Activated T-helper 2 cell treated with anti-CD3 and anti-CD28 coated beads, Interferon-gamma antibody, Interleukin-2, Interleukin-4, amounts not matched to agents 10 μg/mL and 5 μg/mL and 100 μg/mL, durations not matched to agents 14 hours and 24 hours and 36 hours (primary cell): ENCODE data around the gene PRPF6. TPM values are rescaled to one million over a fixed set of nuclear protein-coding genes. Genes with fewer than 3 reads are reported as not detected.
A peak's percentile ranks its signal among the peaks of the same experiment; 100 is the strongest.

Experiments
- DNase-seq: peaks from one replicate; pipeline ENCODE4 v3.0.0; 2021; ENCODE audit warnings: low spot score
- H3K27ac Mint-ChIP-seq: one replicate; pipeline ENCODE4 v1.8.0; 2021; ENCODE audit warnings: mixed read lengths
- H3K27me3 Mint-ChIP-seq: one replicate; pipeline ENCODE4 v1.8.0; 2021; ENCODE audit warnings: low read depth, mixed read lengths
- H3K36me3 Mint-ChIP-seq: one replicate; pipeline ENCODE4 v1.8.0; 2021; ENCODE audit warnings: low read depth, mixed read lengths
- H3K4me1 Mint-ChIP-seq: one replicate; pipeline ENCODE4 v1.8.0; 2021; ENCODE audit warnings: low read depth, mixed read lengths
- H3K4me3 Mint-ChIP-seq: one replicate; pipeline ENCODE4 v1.8.0; 2021; ENCODE audit warnings: low read depth, mild to moderate bottlenecking, moderate library complexity, mixed read lengths
- H3K9me3 Mint-ChIP-seq: one replicate; pipeline ENCODE4 v1.8.0; 2021; ENCODE audit warnings: mixed read lengths
- intact Hi-C: fragments of 100-400 bp; cut with micrococcal nuclease; formaldehyde crosslinking; loops from one replicate; pipeline ENCODE4 v1.15.1; 2023
- total RNA-seq: library from RNA; stranded (reverse); gene quantifications from 2 replicates; pipeline ENCODE4 v1.2.3, GENCODE V29; 2022

Gene PRPF6
- total RNA-seq, 1 donor from 2014 or later, result 70.3 TPM

DNA sequence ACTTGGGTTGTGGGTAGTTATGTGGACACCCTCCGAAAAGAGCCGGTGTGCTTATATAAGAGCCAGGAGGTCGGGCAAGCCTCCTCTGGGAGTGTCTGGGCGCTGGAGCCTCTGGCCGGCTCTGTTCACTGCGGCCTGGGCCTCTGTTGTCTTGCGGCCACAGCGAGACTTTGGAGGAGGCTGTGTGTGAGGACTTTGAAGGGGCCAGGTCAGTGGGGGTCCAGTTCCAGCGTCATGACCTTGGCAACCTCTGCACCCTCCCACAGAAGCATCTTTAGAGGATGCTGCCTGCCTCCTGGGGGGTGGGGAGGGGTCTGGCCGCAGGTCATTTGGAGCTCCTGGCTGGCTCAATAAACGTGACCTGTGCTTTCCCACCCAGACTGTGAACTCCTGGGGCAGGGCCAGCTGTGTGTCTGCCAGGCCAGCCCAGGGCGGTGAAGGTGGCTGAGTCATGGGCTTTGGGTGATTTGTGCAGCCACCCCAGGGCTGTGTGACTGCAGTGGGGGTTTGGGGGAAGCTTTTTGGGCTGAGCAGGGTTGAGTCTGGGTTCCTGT is 83.3 kb downstream of the PRPF6 start:
- Mint-ChIP-seq H3K27ac (peak overlapping the region; percentile 88), H3K9me3 (no peaks in the 10 kb centered on the region), H3K4me1 (peaks cover 45% of the 10 kb centered on the region), H3K27me3 (no peaks in the 10 kb centered on the region), H3K36me3 (no peaks in the 10 kb centered on the region), H3K4me3 (peak overlapping the region; percentile 89)
- intact Hi-C loops, result loop anchor here (10.0 kb wide), 1 partner anchor 429 kb away; no protein-coding TSS in a partner anchor
- DNase-seq, result no peak

DNA sequence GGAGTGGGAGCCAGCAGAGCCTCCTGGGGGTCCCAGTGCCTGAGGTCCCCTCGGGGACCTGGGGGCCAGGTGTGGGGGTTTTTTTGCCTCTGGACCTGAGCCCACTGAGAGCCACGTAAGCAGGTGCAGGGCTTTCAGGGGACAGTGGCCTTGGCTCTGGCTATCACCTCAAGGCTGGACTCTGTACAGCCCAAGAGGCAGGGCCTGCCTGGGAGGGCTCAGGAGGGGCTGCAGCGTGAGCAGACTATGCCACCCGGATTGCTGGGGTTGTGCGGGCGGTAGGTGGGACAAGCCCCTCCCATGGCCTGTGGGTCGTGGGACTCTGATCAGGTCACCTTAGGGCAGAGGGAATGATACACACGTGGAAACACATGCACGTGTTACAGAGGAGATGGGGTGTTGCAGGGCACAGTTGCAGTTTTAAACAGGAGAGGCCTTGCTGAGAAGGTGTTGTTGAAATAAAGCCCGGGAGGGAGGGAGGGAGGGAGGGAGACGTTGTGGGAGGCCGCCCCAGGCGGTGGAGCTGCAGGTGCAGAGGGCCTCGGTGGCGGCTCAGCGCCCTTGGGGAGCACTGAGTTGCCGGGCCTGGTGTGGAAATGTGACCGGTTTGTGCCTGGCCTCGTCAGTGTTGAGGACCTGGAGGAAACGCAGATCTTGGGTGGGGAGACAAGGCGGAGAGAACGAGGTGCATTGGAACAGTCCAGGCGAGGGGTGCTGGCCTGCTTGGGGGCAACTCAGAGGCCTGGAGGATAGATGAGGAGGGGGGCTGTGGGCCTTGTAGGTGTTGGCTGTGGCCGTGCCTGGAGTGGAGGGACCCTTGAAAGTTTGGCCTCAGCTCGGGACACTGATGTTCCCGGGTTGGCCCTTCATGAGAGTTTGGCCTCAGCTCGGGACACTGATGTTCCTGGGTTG is 84.4 kb downstream of the PRPF6 start:
- Mint-ChIP-seq H3K27me3 (no peaks in the 10 kb centered on the region), H3K4me1 (peaks cover 45% of the 10 kb centered on the region), H3K27ac (peak overlapping the region; percentile 94), H3K36me3 (no peaks in the 10 kb centered on the region), H3K4me3 (peak overlapping the region; percentile 71), H3K9me3 (no peaks in the 10 kb centered on the region)
- DNase-seq, result peak; percentile 32
- intact Hi-C loops, result loop anchor here (10.0 kb wide), 1 partner anchor 431 kb away; no protein-coding TSS in a partner anchor

DNA sequence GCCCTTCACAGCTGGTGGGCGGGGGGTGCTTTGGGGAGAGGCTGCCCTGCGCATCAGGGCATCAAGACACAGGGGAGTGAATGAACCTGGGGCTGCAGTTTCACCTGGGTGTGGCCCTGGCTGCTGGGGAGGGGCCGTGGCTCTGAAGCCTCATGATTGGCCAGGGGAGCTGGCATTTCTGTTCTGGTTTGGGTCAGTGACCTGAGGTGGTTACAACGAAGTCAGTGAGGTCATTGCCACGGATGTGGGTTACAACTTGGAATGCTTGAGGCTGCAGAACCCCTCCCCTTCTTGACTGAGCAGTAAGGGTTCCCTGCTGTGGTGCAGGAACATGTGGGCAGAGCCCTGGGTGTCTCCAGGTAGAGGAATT is 85.0 kb downstream of the PRPF6 start:
- no peaks in the 10 kb centered on the region for H3K27me3 Mint-ChIP-seq
- no peaks in the 10 kb centered on the region for H3K36me3 Mint-ChIP-seq
- H3K4me3 Mint-ChIP-seq, result peak overlapping the region; percentile 71
- intact Hi-C loops, result loop anchor here (1.0 to 10.0 kb wide), 2 partner anchors 11 to 431 kb away; no protein-coding TSS in a partner anchor
- peaks cover 45% of the 10 kb centered on the region for H3K4me1 Mint-ChIP-seq
- H3K27ac Mint-ChIP-seq, result peak overlapping the region; percentile 94
- H3K9me3 Mint-ChIP-seq, result no peaks in the 10 kb centered on the region
- DNase-seq, result peak; percentile 85

DNA sequence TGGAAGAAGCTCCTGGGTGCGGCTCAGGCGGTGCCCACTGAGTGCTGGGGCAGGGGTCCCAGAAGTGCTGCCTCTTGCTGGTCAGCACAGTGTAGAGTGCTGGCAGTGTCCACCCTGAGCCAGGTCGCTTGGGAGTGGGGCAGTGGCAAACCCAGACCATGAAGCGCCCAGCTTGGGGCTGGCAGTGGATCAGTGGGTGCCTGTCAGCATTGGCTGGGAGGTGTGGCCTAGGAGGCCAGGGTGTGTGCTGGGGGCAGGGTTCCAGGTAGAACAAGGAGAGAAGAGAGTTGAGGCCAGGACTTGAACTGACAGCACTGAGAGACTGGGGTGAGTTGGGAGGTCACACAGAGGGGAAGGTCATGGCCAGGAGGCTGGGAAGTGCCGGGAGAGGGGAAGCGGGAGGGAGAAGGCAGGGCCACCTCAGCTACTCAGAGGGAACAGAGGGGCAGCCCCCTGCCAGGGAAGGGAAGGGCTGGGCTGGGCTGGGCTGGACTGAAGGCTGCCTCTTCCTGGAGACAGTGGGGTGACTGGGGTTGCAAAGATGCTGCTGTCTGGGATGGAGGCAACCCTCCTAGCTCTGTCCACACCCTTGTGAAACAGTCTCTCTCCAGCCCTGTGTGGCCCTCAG is 86.2 kb downstream of the PRPF6 start:
- H3K9me3 Mint-ChIP-seq, result no peaks in the 10 kb centered on the region
- intact Hi-C loops, result loop anchor here (10.0 kb wide), 1 partner anchor 432 kb away; no protein-coding TSS in a partner anchor
- peaks cover 42% of the 10 kb centered on the region for H3K4me1 Mint-ChIP-seq
- peaks cover under 1% of the 10 kb centered on the region for H3K36me3 Mint-ChIP-seq
- DNase-seq, result no peak
- H3K27me3 Mint-ChIP-seq, result no peaks in the 10 kb centered on the region
- peak overlapping the region; percentile 34 for H3K4me3 Mint-ChIP-seq
- H3K27ac Mint-ChIP-seq, result peak overlapping the region; percentile 51

DNA sequence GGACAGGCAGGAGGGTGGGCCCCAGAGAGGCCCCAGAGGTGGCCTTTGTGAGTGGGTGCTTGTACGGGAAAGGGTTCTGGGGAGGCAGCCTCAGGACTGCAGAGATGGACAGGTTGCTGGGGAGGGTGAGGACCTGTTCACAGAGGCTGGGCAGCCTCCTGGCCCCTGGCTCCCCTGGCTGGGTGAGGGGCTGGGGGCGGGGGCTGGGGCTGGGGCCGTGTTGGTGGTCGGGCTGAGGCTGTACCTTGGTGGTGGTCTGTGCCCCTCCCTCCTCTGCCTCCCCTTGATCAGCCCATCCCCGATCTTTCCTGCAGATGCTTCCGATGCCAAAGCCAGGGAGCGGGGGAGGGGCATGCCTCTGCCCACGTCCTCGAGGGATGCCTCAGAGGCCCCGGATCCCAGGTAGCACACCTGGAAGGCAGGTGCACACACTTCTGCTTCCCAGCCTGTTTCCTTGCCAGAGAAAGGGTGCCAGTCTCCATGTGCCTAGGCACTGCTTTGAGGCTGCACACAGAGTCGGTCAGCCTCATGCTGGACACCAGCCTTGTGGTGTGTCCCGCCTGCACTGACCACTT is 86.9 kb downstream of the PRPF6 start:
- Mint-ChIP-seq H3K9me3 (no peaks in the 10 kb centered on the region), H3K27me3 (no peaks in the 10 kb centered on the region), H3K36me3 (peaks cover 7% of the 10 kb centered on the region), H3K4me3 (no peak overlapping the region), H3K4me1 (peaks cover 43% of the 10 kb centered on the region), H3K27ac (peak overlapping the region; percentile 35)
- intact Hi-C loops, result loop anchor here (10.0 kb wide), 1 partner anchor 433 kb away; no protein-coding TSS in a partner anchor
- DNase-seq, result no peak

DNA sequence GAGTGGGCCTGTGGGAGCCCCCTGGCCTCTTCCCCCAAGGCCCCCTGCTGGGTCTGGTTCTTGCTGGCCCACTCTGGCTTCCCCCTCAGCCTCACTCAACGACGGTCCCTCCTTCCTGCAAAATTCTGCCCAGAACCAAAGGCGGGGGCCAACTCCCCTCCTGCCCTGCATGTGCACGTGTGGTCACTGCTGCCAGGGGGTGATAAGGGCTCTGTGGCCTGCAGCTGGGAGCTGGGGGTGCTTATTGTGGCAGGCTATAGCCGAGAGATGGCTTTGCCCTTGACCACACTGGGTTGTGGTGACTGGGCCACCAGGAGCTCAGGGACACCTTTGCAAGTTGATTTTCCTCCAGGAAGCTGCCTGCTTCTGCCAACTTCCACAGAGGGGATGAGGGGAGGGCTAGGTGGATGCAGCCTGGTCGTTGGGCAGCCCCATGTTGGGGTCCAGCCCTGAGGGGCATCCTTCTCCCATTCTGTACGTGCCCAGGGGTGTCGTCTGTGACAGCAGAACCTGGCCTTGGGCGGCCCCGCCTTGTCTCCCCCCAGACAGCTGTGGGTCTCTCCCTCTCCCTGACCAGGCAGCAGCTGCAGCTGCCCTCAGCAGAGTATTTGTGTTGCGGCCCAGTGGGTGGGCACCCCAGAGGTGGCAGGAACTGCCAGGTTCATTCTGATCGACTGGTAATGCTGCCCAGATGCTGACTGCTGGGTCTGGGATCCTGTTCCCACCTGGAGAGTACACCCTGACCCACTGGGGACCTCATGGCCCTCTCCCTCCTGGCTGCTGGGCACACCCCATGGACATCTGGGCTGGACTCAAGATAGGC is 87.7 kb downstream of the PRPF6 start:
- no peak overlapping the region for H3K4me3 Mint-ChIP-seq
- peaks cover 43% of the 10 kb centered on the region for H3K4me1 Mint-ChIP-seq
- no peaks in the 10 kb centered on the region for H3K9me3 Mint-ChIP-seq
- H3K36me3 Mint-ChIP-seq, result peaks cover 11% of the 10 kb centered on the region
- no peak for DNase-seq
- intact Hi-C loops, result loop anchor here (10.0 kb wide), 1 partner anchor 434 kb away; no protein-coding TSS in a partner anchor
- H3K27me3 Mint-ChIP-seq, result no peaks in the 10 kb centered on the region
- peak overlapping the region; percentile 35 for H3K27ac Mint-ChIP-seq

DNA sequence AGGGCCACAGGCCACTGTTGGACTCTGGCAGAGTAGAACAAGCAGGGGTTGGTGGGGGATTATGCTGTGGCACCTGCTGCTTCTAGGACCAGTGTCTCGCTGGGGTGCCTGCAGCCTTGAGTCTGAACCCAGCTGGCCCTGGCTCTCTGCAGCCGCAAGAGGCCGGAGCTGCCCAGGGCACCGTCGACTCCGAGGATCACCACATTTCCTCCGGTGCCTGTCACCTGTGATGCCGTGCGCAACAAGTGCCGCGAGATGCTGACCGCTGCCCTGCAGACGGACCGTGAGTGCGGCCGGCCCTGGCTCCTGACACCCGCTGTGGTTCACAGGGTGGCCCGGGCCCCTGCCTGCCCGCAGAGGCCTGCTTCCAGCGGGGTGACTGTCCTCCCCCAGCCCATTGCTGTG is 88.3 kb downstream of the PRPF6 start:
- no peak overlapping the region for H3K4me3 Mint-ChIP-seq
- H3K4me1 Mint-ChIP-seq, result peaks cover 37% of the 10 kb centered on the region
- intact Hi-C loops, result loop anchor here (10.0 kb wide), 1 partner anchor 434 kb away; no protein-coding TSS in a partner anchor

DNA sequence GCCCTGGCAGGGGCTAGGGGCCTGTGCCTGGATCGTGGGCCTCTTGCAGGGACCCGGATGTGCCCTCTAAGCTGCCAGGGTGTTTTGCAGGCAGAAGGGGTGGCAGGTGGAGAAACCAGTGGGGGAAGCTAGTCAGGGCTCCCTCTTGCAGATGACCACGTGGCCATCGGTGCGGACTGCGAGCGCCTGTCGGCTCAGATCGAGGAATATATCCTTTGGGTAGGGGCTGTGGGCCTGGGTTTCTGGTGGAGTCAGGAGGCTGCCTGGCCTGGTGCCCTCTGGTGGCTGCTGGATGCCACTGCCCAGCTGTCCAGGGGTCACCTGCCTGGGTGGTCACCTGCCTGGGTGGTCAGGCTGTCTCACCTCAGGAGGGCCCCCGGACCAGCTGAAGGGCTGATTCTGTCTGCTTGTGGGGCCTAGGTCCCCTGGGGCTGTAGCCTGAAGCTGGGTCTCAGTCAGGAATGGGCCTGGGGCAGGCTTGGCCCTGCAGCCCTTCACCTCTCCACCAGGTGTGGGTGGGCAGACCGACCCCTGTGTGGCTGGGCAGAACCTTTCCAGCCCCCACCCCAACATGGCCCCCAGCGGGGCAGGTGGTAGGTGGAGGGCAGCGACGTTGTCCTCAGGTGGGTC is 88.8 kb downstream of the PRPF6 start:
- H3K9me3 Mint-ChIP-seq, result no peaks in the 10 kb centered on the region
- H3K36me3 Mint-ChIP-seq, result peaks cover 18% of the 10 kb centered on the region
- no peaks in the 10 kb centered on the region for H3K27me3 Mint-ChIP-seq
- no peak overlapping the region for H3K4me3 Mint-ChIP-seq
- intact Hi-C loops, result loop anchor here (10.0 kb wide), 1 partner anchor 435 kb away; no protein-coding TSS in a partner anchor
- peaks cover 32% of the 10 kb centered on the region for H3K4me1 Mint-ChIP-seq
- no peak for DNase-seq
- H3K27ac Mint-ChIP-seq, result no peak overlapping the region

More for the DNA sequence above, 88.3 kb downstream of the PRPF6 start:
- H3K9me3 Mint-ChIP-seq, result no peaks in the 10 kb centered on the region
- H3K27ac Mint-ChIP-seq, result no peak overlapping the region
- peaks cover 13% of the 10 kb centered on the region for H3K36me3 Mint-ChIP-seq
- DNase-seq, result no peak
- no peaks in the 10 kb centered on the region for H3K27me3 Mint-ChIP-seq

DNA sequence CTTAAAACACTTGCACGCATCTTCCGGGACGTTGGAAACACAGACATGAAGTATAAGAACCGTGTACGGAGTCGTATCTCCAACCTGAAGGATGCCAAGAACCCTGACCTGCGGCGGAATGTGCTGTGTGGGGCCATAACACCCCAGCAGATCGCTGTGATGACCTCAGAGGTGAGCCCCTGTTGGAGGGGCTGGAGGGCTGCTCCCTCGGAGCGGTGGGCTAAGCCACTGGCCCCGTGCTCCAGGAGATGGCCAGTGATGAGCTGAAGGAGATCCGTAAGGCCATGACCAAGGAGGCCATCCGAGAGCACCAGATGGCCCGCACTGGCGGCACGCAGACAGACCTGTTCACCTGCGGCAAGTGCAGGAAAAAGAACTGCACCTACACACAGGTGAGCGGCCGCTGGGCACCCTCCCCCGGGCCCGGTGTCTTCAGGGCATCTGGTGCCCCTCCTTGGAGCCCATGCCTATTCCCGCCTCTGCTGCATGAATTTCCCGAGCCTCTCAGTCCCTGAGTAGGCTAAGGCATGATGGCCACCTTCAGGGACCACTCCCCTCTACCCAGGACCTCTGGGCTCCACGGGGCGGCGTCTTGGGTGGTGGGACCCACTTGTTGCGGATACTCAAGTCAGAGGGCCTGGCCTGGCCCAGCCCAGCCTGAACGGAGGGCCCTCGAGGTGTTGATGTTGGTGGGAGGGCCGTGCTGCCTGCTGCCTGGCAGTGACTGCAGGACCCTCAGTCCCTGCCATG is 89.5 kb downstream of the PRPF6 start:
- peaks cover 19% of the 10 kb centered on the region for H3K36me3 Mint-ChIP-seq
- H3K9me3 Mint-ChIP-seq, result no peaks in the 10 kb centered on the region
- peaks cover 27% of the 10 kb centered on the region for H3K4me1 Mint-ChIP-seq
- H3K27ac Mint-ChIP-seq, result no peak overlapping the region
- H3K4me3 Mint-ChIP-seq, result no peak overlapping the region
- no peaks in the 10 kb centered on the region for H3K27me3 Mint-ChIP-seq
- intact Hi-C loops, result no loop called here
- DNase-seq, result no peak

DNA sequence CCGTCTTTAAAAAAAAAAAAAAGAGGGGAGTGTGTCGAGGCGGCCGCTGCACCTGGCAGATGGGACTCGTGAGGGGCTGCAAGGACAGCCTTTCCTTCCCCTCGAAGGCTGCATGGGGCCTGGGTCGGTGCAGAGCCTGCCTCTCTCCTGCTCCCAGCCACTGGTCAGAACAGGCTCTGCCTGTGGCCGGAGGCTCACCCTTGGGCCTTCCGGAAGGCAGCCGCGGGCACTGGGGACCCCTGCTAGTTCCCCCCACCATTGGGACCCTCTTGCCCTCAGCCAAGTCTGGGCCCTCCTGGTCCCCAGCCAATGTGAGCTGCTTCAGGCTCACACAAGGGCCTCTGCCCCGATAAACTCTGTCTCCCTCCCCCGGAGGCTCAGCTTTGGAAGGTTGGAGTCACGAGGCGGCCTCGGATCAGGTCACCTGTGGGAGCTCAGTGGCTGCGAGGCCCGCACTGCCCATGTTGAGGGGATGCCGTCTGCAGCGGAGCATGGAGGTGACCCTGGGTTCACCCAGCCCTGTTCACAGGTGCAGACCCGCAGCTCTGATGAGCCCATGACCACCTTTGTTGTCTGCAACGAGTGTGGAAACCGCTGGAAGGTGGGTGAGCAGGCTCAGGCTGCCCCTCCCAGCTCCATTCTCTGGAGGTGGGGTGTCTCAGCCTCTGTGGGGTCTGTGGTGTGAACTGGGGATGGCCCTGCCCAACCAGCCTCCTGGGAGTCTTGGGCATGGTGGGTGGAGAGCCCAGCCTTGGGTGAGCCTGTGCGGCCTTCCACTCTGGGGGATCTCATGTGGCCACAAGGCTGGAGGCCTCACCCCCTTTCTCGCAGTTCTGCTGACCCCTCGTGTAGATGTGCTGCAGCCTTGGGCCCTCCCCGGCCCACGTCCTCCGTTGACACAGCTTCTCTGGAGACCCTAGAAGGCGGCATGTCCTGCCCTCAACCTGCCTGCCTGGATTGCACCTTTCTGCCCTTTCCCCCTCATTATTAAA is 90.7 kb downstream of the PRPF6 start:
- Mint-ChIP-seq H3K9me3 (no peaks in the 10 kb centered on the region), H3K27me3 (no peaks in the 10 kb centered on the region), H3K36me3 (peaks cover 24% of the 10 kb centered on the region), H3K27ac (no peak overlapping the region), H3K4me3 (no peak overlapping the region), H3K4me1 (peaks cover 14% of the 10 kb centered on the region)
- DNase-seq, result no peak
- intact Hi-C loops, result no loop called here
